A549 treated with CORT108297 at 1 μM for 4 hours (cell line): Measurements from ENCODE around the gene CDPF1. TPM values are rescaled to one million over a fixed set of nuclear protein-coding genes. Genes with fewer than 3 reads are reported as not detected.

Source experiments
- total RNA-seq: library from RNA; stranded (reverse); fragments of 200-300 nt; extraction: Qiagen RNA extraction; gene quantifications from 5 replicates; pipeline ENCODE4 v1.2.3, GENCODE V29; 2022

The CDPF1 gene
- 8.7 to 12.9 TPM (median 10.4 TPM) in 5 replicates for total RNA-seq

GRCh38 chr22:46250035-46250782 is at the start of gene CDPF1:
CDPF1 (minus strand) TSS chr22:46250293; CDS start chr22:46248284, 2,009 bp downstream.

GRCh38 chr22:46296257-46297150 is 46.4 kb upstream of the CDPF1 start, which contains the start of gene GTSE1:
GTSE1 (plus strand) TSS chr22:46296870; CDS start chr22:46297401, 531 bp downstream.

GRCh38 chr22:46267431-46268279 is 17.6 kb upstream of the CDPF1 start, which contains the start of gene TTC38:
TTC38 (plus strand) TSS chr22:46268008; CDS start chr22:46268040, 32 bp downstream.

GRCh38 chr22:46263216-46263590 is 13.1 kb upstream of the CDPF1 start, which contains the start of gene PKDREJ:
PKDREJ (minus strand) TSS chr22:46263343; CDS start chr22:46263322, 21 bp downstream.

Other genes with a start within 250 kb of the CDPF1 start
- gene PPARA, start 99.8 kb downstream of the CDPF1 start, total RNA-seq, result 0.60 to 1.8 TPM (median 1.4 TPM) in 5 replicates
- gene PKDREJ, start 13.1 kb upstream of the CDPF1 start, total RNA-seq, result not detected in 5 replicates
- gene TTC38, start 17.7 kb upstream of the CDPF1 start, total RNA-seq, result 12.5 to 14.2 TPM (median 13.6 TPM) in 5 replicates
- 29.8 to 36.2 TPM (median 33.5 TPM) in 5 replicates for gene GTSE1, start 46.6 kb upstream of the CDPF1 start, total RNA-seq
- gene TRMU, start 85.4 kb upstream of the CDPF1 start, total RNA-seq, result 36.3 to 40.9 TPM (median 38.5 TPM) in 5 replicates